Chondrocyte (in vitro differentiated cells): ENCODE data around the gene RAPGEF6. TPM values are rescaled to one million over a fixed set of nuclear protein-coding genes. Genes with fewer than 3 reads are reported as not detected.

Experiments used
- DNase-seq: peaks from one replicate; pipeline ENCODE4 v3.0.0; 2021; ENCODE audit warnings: mixed read lengths, low spot score
- H3K27ac Mint-ChIP-seq: one replicate; pipeline ENCODE4 v1.8.0; 2021; ENCODE audit warnings: mild to moderate bottlenecking, moderate library complexity, mixed read lengths; ENCODE audit not compliant: unreplicated experiment
- H3K27me3 Mint-ChIP-seq: 2 replicates; pipeline ENCODE4 v1.8.0; 2021; ENCODE audit warnings: low read depth, mixed read lengths
- H3K36me3 Mint-ChIP-seq: 2 replicates; pipeline ENCODE4 v1.8.0; 2021; ENCODE audit warnings: low read depth, mixed read lengths
- H3K4me1 Mint-ChIP-seq: 2 replicates; pipeline ENCODE4 v1.8.0; 2021; ENCODE audit warnings: low read depth, mild to moderate bottlenecking, mixed read lengths
- H3K4me3 Mint-ChIP-seq: one replicate; pipeline ENCODE4 v1.8.0; 2021; ENCODE audit warnings: mild to moderate bottlenecking, moderate library complexity, mixed read lengths; ENCODE audit not compliant: unreplicated experiment
- H3K9me3 Mint-ChIP-seq: 2 replicates; pipeline ENCODE4 v1.8.0; 2021; ENCODE audit warnings: low read depth, mixed read lengths
- long read RNA-seq: library from polyadenylated mRNA; stranded (forward); transcript quantifications from one replicate; pipeline ENCODE4 v2.0.0, GENCODE V29; 2021
- total RNA-seq: library from RNA; stranded (reverse); gene quantifications from 3 replicates; pipeline ENCODE4 v1.2.1, GENCODE V29; 2021
- TF ChIP-seq, protein P1 (sequence below): fragments of 200-600 bp; sonication (generic); IDR thresholded peaks from 2 replicates; pipeline ENCODE4 v1.5.0; 2021; ENCODE audit warnings: antibody characterized with exemption, mild to moderate bottlenecking, moderate library complexity

Gene RAPGEF6, protein sequence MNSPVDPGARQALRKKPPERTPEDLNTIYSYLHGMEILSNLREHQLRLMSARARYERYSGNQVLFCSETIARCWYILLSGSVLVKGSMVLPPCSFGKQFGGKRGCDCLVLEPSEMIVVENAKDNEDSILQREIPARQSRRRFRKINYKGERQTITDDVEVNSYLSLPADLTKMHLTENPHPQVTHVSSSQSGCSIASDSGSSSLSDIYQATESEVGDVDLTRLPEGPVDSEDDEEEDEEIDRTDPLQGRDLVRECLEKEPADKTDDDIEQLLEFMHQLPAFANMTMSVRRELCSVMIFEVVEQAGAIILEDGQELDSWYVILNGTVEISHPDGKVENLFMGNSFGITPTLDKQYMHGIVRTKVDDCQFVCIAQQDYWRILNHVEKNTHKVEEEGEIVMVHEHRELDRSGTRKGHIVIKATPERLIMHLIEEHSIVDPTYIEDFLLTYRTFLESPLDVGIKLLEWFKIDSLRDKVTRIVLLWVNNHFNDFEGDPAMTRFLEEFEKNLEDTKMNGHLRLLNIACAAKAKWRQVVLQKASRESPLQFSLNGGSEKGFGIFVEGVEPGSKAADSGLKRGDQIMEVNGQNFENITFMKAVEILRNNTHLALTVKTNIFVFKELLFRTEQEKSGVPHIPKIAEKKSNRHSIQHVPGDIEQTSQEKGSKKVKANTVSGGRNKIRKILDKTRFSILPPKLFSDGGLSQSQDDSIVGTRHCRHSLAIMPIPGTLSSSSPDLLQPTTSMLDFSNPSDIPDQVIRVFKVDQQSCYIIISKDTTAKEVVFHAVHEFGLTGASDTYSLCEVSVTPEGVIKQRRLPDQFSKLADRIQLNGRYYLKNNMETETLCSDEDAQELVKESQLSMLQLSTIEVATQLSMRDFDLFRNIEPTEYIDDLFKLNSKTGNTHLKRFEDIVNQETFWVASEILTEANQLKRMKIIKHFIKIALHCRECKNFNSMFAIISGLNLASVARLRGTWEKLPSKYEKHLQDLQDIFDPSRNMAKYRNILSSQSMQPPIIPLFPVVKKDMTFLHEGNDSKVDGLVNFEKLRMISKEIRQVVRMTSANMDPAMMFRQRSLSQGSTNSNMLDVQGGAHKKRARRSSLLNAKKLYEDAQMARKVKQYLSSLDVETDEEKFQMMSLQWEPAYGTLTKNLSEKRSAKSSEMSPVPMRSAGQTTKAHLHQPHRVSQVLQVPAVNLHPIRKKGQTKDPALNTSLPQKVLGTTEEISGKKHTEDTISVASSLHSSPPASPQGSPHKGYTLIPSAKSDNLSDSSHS (N-terminal part only)
- total RNA-seq = 12.1 to 18.9 TPM (median 13.6 TPM) in 3 replicates
- long read RNA-seq, partial matches to known transcripts = 1 of 3 reads
- long read RNA-seq, other reads (novel, unspliced or antisense) = 2 of 3 reads

DNA sequence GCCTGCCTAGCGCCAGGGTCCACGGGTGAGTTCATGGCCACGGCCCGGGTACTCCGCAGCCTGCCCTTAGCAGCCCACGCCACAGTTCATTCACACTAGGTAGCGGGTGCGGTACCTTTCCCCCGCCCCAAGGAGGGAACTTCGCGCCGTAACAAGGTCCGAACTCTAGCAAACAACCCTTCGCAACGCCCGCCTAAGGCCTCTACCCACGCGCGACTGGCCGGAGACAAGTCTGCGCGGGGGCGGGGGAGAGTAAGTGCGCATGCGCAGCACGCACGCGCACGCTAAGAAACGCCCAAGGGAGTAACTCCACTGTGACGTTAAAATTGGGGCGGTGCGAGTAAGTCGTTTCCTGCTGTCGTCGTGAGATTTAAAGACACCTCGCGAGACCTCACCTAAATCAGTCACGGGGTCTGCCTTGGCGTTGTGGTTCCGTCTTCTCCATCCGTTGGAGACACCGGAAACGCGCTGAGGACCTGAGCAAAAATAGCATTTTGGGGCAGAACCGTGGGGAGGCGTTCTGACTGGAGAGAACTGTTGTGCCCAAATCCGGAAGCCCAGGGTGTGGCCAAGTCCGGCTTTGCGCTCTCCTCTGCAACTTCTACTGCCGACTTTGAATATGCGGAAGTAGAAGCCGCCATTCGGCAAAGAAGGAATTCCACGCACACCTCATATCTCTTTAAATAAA lies at the start of gene RAPGEF6:
RAPGEF6 (minus strand) TSS at position 234 of the 688 bp plus-strand sequence; CDS start at position 35, 199 bp downstream.
- H3K27ac Mint-ChIP-seq = peak within 1 kb of the TSS; percentile 99
- no peaks in the 10 kb centered on the region for H3K36me3 Mint-ChIP-seq
- H3K9me3 Mint-ChIP-seq = no peaks in the 10 kb centered on the region
- peak within 1 kb of the TSS; percentile 97 for H3K4me3 Mint-ChIP-seq
- TF ChIP-seq, protein P1, sequence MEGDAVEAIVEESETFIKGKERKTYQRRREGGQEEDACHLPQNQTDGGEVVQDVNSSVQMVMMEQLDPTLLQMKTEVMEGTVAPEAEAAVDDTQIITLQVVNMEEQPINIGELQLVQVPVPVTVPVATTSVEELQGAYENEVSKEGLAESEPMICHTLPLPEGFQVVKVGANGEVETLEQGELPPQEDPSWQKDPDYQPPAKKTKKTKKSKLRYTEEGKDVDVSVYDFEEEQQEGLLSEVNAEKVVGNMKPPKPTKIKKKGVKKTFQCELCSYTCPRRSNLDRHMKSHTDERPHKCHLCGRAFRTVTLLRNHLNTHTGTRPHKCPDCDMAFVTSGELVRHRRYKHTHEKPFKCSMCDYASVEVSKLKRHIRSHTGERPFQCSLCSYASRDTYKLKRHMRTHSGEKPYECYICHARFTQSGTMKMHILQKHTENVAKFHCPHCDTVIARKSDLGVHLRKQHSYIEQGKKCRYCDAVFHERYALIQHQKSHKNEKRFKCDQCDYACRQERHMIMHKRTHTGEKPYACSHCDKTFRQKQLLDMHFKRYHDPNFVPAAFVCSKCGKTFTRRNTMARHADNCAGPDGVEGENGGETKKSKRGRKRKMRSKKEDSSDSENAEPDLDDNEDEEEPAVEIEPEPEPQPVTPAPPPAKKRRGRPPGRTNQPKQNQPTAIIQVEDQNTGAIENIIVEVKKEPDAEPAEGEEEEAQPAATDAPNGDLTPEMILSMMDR = peak; percentile 16
- peak; percentile 96 for DNase-seq
- H3K27me3 Mint-ChIP-seq = no peaks in the 10 kb centered on the region
- peaks cover 20% of the 10 kb centered on the region for H3K4me1 Mint-ChIP-seq

DNA sequence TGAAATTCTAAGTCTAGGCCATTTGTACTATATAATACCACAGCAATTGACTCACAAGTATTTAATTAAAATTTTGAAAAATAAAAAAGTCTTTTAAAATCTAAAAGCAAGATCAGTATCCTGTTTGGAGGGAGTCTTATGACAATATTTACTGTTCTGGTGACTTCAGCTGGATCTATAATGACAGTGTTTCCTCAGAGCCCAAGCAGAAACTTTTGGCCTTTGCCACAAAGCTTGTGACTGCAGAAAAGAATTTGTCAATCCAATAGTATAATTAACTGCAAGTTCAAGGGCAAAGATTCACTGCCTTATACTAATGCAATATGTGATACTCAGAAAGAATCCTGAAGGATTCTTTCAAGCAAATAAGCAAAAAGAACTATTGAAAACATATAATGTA lies 49.6 kb upstream of the RAPGEF6 start:
- H3K9me3 Mint-ChIP-seq = peaks cover 3% of the 10 kb centered on the region
- no peak overlapping the region for H3K4me3 Mint-ChIP-seq
- TF ChIP-seq, protein P1 = no peak
- H3K27me3 Mint-ChIP-seq = no peaks in the 10 kb centered on the region
- peaks cover 6% of the 10 kb centered on the region for H3K4me1 Mint-ChIP-seq
- peaks cover 13% of the 10 kb centered on the region for H3K36me3 Mint-ChIP-seq
- no peak for DNase-seq
- no peak overlapping the region for H3K27ac Mint-ChIP-seq

- Mint-ChIP-seq H3K27ac (no peak overlapping the region), H3K36me3 (peaks cover 10% of the 10 kb centered on the region), H3K9me3 (no peaks in the 10 kb centered on the region), H3K27me3 (no peaks in the 10 kb centered on the region), H3K4me3 (no peak overlapping the region), H3K4me1 (peaks cover 6% of the 10 kb centered on the region)
- DNase-seq = no peak
- TF ChIP-seq, protein P1 = no peak
Observed at GRCh38 chr5:131684051-131684450, 49.0 kb upstream of the RAPGEF6 start.

DNA sequence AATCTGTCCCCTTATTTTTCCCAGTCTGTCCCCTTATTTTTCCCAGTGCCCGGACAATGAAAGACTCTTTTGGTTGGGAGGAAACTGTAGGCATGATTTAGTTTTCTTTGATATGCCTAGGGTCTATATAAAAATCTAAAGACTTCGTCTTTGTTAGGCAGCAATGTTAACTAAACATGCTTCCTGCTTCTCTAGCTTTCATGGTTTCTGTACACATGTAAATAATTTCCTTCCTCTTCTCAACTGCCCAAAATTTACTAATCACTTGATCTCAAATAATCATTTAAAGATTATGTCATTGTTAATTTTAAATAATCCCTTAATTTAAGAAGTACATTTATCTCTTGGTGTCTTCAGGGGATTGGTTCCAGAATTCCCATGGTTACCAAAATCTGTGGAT lies 47.8 kb upstream of the RAPGEF6 start:
- H3K27ac Mint-ChIP-seq = no peak overlapping the region
- no peaks in the 10 kb centered on the region for H3K9me3 Mint-ChIP-seq
- TF ChIP-seq, protein P1 = no peak
- no peak overlapping the region for H3K4me3 Mint-ChIP-seq
- DNase-seq = no peak
- peaks cover 11% of the 10 kb centered on the region for H3K36me3 Mint-ChIP-seq
- H3K27me3 Mint-ChIP-seq = no peaks in the 10 kb centered on the region
- H3K4me1 Mint-ChIP-seq = peaks cover 6% of the 10 kb centered on the region
